ENCODE results near the gene SPATA4. TPM values are rescaled to one million over a fixed set of nuclear protein-coding genes. Genes with fewer than 3 reads are reported as not detected.

SPATA4 gene
- total and polyA plus RNA-seq, 9 of the 15 experiments (the other 6 are each of a cell fraction or from before 2014, with no cell fraction given) = not detected

- DNase-seq (ENCODE audit: extremely low read depth in 1 of 4, low spot score in 3 of 4) (no peak), FAIRE-seq (no peak), ATAC-seq (no peak)
- Histone ChIP-seq H3K4me1 (replicated peaks in 1 of 2; ENCODE audit: control insufficient read depth in 2 of 2, insufficient read depth in 2 of 2, low read length in 2 of 2) (no peaks in the 10 kb centered on the region; a peak in 1 of 5 replicates), H3K9me3 (replicated peaks; ENCODE audit: control insufficient read depth, insufficient read depth, low read depth, low read length) (no peaks in the 10 kb centered on the region), H3K27ac (ENCODE audit: extremely low read depth, low read depth, low read length) (no peak overlapping the region), H3K36me3 (ENCODE audit: control insufficient read depth, insufficient read depth, low read length) (no peaks in the 10 kb centered on the region), H3K27me3 (ENCODE audit: control insufficient read depth in 2 of 2, insufficient read depth in 2 of 2, low read length in 2 of 2) (no peaks in the 10 kb centered on the region), H4K20me1 (replicated peaks; ENCODE audit: control insufficient read depth, insufficient read depth, low read length) (no peaks in the 10 kb centered on the region), H3K4me2 (ENCODE audit: insufficient read depth, low read length) (no peak overlapping the region), H3K79me2 (ENCODE audit: control insufficient read depth, insufficient read depth, low read length) (no peaks in the 10 kb centered on the region), H2AFZ (ENCODE audit: low read depth, low read length) (no peak overlapping the region), H3K9ac (ENCODE audit: insufficient read depth in 1 of 2, low read depth in 2 of 2, low read length in 2 of 2) (no peak overlapping the region), H3K9me1 (ENCODE audit: control insufficient read depth, insufficient read depth, low read length) (no peaks in the 10 kb centered on the region), H3K4me3 (no peak overlapping the region)
- intact Hi-C loops (cut with micrococcal nuclease) = no loop called here
- in situ Hi-C loops (cut with MboI) = no loop called here
- POLR2A ChIA-PET = interaction anchor here (0.6 kb wide), 1 partner anchor 9 kb away, joined by 3 read pairs; no protein-coding TSS in a partner anchor
- WGBS (ENCODE audit: insufficient coverage, low coverage, missing lambda C conversion rate) = 2% methylated on average over 4 of the region's 4 CpGs
- CTCF ChIA-PET (ENCODE audit: low intra/inter-chr PET ratio) = no interaction called here
- no TSS peak for BruUV-seq (replicated peaks)
- TF ChIP-seq ZBTB7A (IDR thresholded peaks at IDR 0.05; ENCODE audit: borderline replicate concordance, control insufficient read depth, low read depth, low read length) (no peak), RREB1 (CRISPR knock-in tag; IDR thresholded peaks at IDR 0.05) (no peak), KLF6 (CRISPR knock-in tag; IDR thresholded peaks at IDR 0.05; ENCODE audit: borderline replicate concordance) (no peak), TRIM24 (IDR thresholded peaks at IDR 0.05) (no peak), GATA2 (CRISPR knock-in tag; IDR thresholded peaks at IDR 0.05) (no peak), ESRRB (CRISPR knock-in tag; IDR thresholded peaks at IDR 0.05; ENCODE audit: borderline replicate concordance) (no peak)
- TF ChIP-seq, protein P1, sequence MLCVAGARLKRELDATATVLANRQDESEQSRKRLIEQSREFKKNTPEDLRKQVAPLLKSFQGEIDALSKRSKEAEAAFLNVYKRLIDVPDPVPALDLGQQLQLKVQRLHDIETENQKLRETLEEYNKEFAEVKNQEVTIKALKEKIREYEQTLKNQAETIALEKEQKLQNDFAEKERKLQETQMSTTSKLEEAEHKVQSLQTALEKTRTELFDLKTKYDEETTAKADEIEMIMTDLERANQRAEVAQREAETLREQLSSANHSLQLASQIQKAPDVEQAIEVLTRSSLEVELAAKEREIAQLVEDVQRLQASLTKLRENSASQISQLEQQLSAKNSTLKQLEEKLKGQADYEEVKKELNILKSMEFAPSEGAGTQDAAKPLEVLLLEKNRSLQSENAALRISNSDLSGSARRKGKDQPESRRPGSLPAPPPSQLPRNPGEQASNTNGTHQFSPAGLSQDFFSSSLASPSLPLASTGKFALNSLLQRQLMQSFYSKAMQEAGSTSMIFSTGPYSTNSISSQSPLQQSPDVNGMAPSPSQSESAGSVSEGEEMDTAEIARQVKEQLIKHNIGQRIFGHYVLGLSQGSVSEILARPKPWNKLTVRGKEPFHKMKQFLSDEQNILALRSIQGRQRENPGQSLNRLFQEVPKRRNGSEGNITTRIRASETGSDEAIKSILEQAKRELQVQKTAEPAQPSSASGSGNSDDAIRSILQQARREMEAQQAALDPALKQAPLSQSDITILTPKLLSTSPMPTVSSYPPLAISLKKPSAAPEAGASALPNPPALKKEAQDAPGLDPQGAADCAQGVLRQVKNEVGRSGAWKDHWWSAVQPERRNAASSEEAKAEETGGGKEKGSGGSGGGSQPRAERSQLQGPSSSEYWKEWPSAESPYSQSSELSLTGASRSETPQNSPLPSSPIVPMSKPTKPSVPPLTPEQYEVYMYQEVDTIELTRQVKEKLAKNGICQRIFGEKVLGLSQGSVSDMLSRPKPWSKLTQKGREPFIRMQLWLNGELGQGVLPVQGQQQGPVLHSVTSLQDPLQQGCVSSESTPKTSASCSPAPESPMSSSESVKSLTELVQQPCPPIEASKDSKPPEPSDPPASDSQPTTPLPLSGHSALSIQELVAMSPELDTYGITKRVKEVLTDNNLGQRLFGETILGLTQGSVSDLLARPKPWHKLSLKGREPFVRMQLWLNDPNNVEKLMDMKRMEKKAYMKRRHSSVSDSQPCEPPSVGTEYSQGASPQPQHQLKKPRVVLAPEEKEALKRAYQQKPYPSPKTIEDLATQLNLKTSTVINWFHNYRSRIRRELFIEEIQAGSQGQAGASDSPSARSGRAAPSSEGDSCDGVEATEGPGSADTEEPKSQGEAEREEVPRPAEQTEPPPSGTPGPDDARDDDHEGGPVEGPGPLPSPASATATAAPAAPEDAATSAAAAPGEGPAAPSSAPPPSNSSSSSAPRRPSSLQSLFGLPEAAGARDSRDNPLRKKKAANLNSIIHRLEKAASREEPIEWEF (CRISPR knock-in tag; IDR thresholded peaks at IDR 0.05) = no peak
Measured at GRCh38 chr4:176238826-176239225, 43.4 kb upstream of the SPATA4 start.

All from K562 (cell line).